NOMO-1 treated with dmso at 0.1 percent for 144 hours (cell line): Measurements from ENCODE around the gene OTX2.

Experiments
- DNase-seq: peaks from one replicate; lab custom pipeline; 2025; ENCODE audit not compliant: unreplicated experiment; lab: John Stamatoyannopoulos, UW

OTX2 gene

GRCh38 chr14:56810147-56810719 lies at the start of gene OTX2:
OTX2 (minus strand) TSS chr14:56810479; CDS start chr14:56805456, 5,023 bp downstream.
- no peak for DNase-seq

GRCh38 chr14:56858422-56858821 lies 48.1 kb upstream of the OTX2 start:
- no peak for DNase-seq

GRCh38 chr14:56857216-56857615 lies 46.9 kb upstream of the OTX2 start:
- no peak for DNase-seq

- peak; percentile 59 for DNase-seq
These were observed 45.7 kb upstream of the OTX2 start for GRCh38 chr14:56855891-56856461.

- DNase-seq: no peak
These were observed 44.0 kb upstream of the OTX2 start for GRCh38 chr14:56854325-56854724.

GRCh38 chr14:56846970-56847930 lies 37.0 kb upstream of the OTX2 start:
- DNase-seq: no peak

- DNase-seq: no peak
These were observed 34.2 kb upstream of the OTX2 start for GRCh38 chr14:56844406-56845002.

- DNase-seq: no peak
These were observed 31.3 kb upstream of the OTX2 start for GRCh38 chr14:56841611-56842010.

- no peak for DNase-seq
These were observed 29.9 kb upstream of the OTX2 start for GRCh38 chr14:56840221-56840620.

- DNase-seq: no peak
These were observed 18.9 kb upstream of the OTX2 start for GRCh38 chr14:56829151-56829550.

GRCh38 chr14:56826214-56826613 lies 15.9 kb upstream of the OTX2 start:
- no peak for DNase-seq

- DNase-seq: no peak
These were observed 11.7 kb upstream of the OTX2 start for GRCh38 chr14:56821805-56822610.

- no peak for DNase-seq
These were observed 10.9 kb upstream of the OTX2 start for GRCh38 chr14:56821177-56821576.

- DNase-seq: no peak
These were observed 7.2 kb upstream of the OTX2 start for GRCh38 chr14:56817396-56817921.

GRCh38 chr14:56816574-56817391 lies 6.5 kb upstream of the OTX2 start:
- DNase-seq: no peak

- no peak for DNase-seq
These were observed 5.5 kb upstream of the OTX2 start for GRCh38 chr14:56815745-56816144.

GRCh38 chr14:56814969-56815700 lies 4.9 kb upstream of the OTX2 start:
- DNase-seq: no peak

GRCh38 chr14:56814519-56814959 lies 4.3 kb upstream of the OTX2 start:
- DNase-seq: no peak

- no peak for DNase-seq
These were observed 2.9 kb upstream of the OTX2 start for GRCh38 chr14:56813143-56813551.
